CD14-positive monocyte (primary cell): ENCODE data around the gene CIZ1. TPM values are rescaled to one million over a fixed set of nuclear protein-coding genes. Genes with fewer than 3 reads are reported as not detected.

Experiments used
- DNase-seq, 3 donors: peaks; one replicate each; pipeline ENCODE4 v3.0.0-alpha.2; 2011 to 2022
- H2AFZ ChIP-seq: 2 replicates; pipeline ENCODE4 v1.6.0; 2012; ENCODE audit warnings: mild to moderate bottlenecking, low read depth, low read length, inconsistent platforms; ENCODE audit not compliant: insufficient read depth, poor library complexity, severe bottlenecking
- H3K27ac ChIP-seq, 2 donors: 1 replicate in 1 of 2; 2 replicates in 1 of 2; pipeline ENCODE4 v1.5.1; 2012 to 2013; ENCODE audit warnings: low read length in 2 of 2, control low read depth in 1 of 2, inconsistent platforms in 1 of 2, low read depth in 1 of 2, mild to moderate bottlenecking in 1 of 2
- H3K27me3 ChIP-seq, 2 donors: one replicate each; pipeline versions ENCODE4 v1.6.0 to v1.6.1; 2011 to 2013; ENCODE audit warnings: low read length in 2 of 2; ENCODE audit not compliant: control insufficient read depth in 2 of 2, insufficient read depth in 2 of 2
- H3K36me3 ChIP-seq, 2 donors: replicated peaks in 1 of 2; 1 replicate in 1 of 2; 2 replicates in 1 of 2; pipeline versions ENCODE4 v1.5.1 to v1.6.1; 2012 to 2013; ENCODE audit warnings: low read length in 2 of 2, control low read depth in 1 of 2, inconsistent platforms in 1 of 2, mild to moderate bottlenecking in 1 of 2; ENCODE audit not compliant: insufficient read depth in 2 of 2, control insufficient read depth in 1 of 2
- H3K4me1 ChIP-seq, 2 donors: 1 replicate in 1 of 2; 2 replicates in 1 of 2; pipeline versions ENCODE4 v1.5.1 to v1.6.1; 2012 to 2013; ENCODE audit warnings: low read length in 2 of 2, control low read depth in 1 of 2, inconsistent platforms in 1 of 2, mild to moderate bottlenecking in 1 of 2, moderate library complexity in 1 of 2; ENCODE audit not compliant: insufficient read depth in 2 of 2, control insufficient read depth in 1 of 2
- H3K4me2 ChIP-seq: replicated peaks from 2 replicates; pipeline ENCODE3; 2012; ENCODE audit warnings: low read length, moderate library complexity, mild to moderate bottlenecking; ENCODE audit not compliant: poor library complexity, severe bottlenecking; ENCODE audit errors: extremely low read depth
- H3K4me3 ChIP-seq, 3 experiments: fragments of 200-600 bp in 1 of 3; sonication (generic) in 1 of 3; replicated peaks in 1 of 3; 1 replicate in 2 of 3; 2 replicates in 1 of 3; pipeline ENCODE4 v1.5.1; 2011 to 2013; ENCODE audit warnings: low read length in 3 of 3, mild to moderate bottlenecking in 3 of 3, control low read depth in 2 of 3, low read depth in 2 of 3, inconsistent platforms in 1 of 3, moderate library complexity in 1 of 3
- H3K79me2 ChIP-seq: 2 replicates; pipeline ENCODE4 v1.6.0; 2012; ENCODE audit warnings: mild to moderate bottlenecking, control low read depth, inconsistent platforms, low read length, moderate library complexity; ENCODE audit not compliant: insufficient read depth
- H3K9ac ChIP-seq: 2 replicates; pipeline ENCODE4 v1.6.0; 2017; ENCODE audit warnings: low read length, mild to moderate bottlenecking; ENCODE audit not compliant: insufficient read depth, poor library complexity, severe bottlenecking
- H3K9me3 ChIP-seq, 2 donors: replicated peaks in 1 of 2; 1 replicate in 1 of 2; 2 replicates in 1 of 2; pipeline versions ENCODE4 v1.5.1 to v1.6.1; 2012 to 2013; ENCODE audit warnings: low read length in 2 of 2, control low read depth in 1 of 2; ENCODE audit not compliant: control insufficient read depth in 1 of 2, insufficient read depth in 1 of 2
- H4K20me1 ChIP-seq: 2 replicates; pipeline ENCODE4 v1.6.0; 2012; ENCODE audit warnings: mild to moderate bottlenecking, low read length, control low read depth, moderate library complexity; ENCODE audit not compliant: insufficient read depth
- H3K27ac Mint-ChIP-seq, 7 donors: one replicate each; pipeline ENCODE4 v1.8.0; 2020; ENCODE audit warnings: mild to moderate bottlenecking in 7 of 7, mixed read lengths in 7 of 7, moderate library complexity in 6 of 7, inconsistent platforms in 2 of 7
- H3K27me3 Mint-ChIP-seq, 3 donors: one replicate each; pipeline ENCODE4 v1.8.0; 2021 to 2022; ENCODE audit warnings: low read depth in 3 of 3, mild to moderate bottlenecking in 3 of 3, mixed read lengths in 3 of 3, moderate library complexity in 3 of 3, inconsistent platforms in 1 of 3
- H3K36me3 Mint-ChIP-seq, 2 donors: one replicate each; pipeline ENCODE4 v1.8.0; 2020; ENCODE audit warnings: mixed read lengths in 2 of 2, inconsistent platforms in 1 of 2, mild to moderate bottlenecking in 1 of 2
- H3K4me1 Mint-ChIP-seq: one replicate; pipeline ENCODE4 v1.8.0; 2020; ENCODE audit warnings: mild to moderate bottlenecking, mixed read lengths
- H3K4me3 Mint-ChIP-seq, 2 donors: one replicate each; pipeline ENCODE4 v1.8.0; 2020; ENCODE audit warnings: mild to moderate bottlenecking in 2 of 2, mixed read lengths in 2 of 2, moderate library complexity in 1 of 2
- H3K9me3 Mint-ChIP-seq, 7 donors: one replicate each; pipeline ENCODE4 v1.8.0; 2020 to 2022; ENCODE audit warnings: mixed read lengths in 7 of 7, mild to moderate bottlenecking in 6 of 7, moderate library complexity in 6 of 7, inconsistent platforms in 2 of 7
- WGBS: methylation state at CpG from one replicate; pipeline ENCODE4 v1.1.5; 2013; ENCODE audit warnings: missing lambda C conversion rate; ENCODE audit not compliant: insufficient coverage; 5-methylcytosine and 5-hydroxymethylcytosine counted together
- intact Hi-C, 2 donors: fragments of 100-400 bp; cut with micrococcal nuclease; formaldehyde crosslinking; loops; one replicate each; pipeline versions ENCODE4 v1.15.0 to v1.15.1; 2023
- polyA plus RNA-seq, 3 donors: library from polyadenylated mRNA; depleted of rRNA in 1 of 3; unstranded in 2 of 3; stranded (reverse) in 1 of 3; fragments of 300-500 nt in 2 of 3; fragments of >200 nt in 1 of 3; fragmentation: Illumina TruSeq in 2 of 3; gene quantifications; 1 replicate in 2 of 3; 2 replicates in 1 of 3; pipeline ENCODE4 v1.2.3, GENCODE V29; 2012 to 2021
- TF ChIP-seq, protein P1 (sequence below): fragments of 200-600 bp; IDR thresholded peaks from one replicate; pipeline ENCODE4 v1.8.0; 2022; ENCODE audit warnings: antibody characterized with exemption, mild to moderate bottlenecking

The CIZ1 gene
- polyA plus RNA-seq, 3 donors, result 3.4 to 53.7 (median 5.9) TPM

DNA sequence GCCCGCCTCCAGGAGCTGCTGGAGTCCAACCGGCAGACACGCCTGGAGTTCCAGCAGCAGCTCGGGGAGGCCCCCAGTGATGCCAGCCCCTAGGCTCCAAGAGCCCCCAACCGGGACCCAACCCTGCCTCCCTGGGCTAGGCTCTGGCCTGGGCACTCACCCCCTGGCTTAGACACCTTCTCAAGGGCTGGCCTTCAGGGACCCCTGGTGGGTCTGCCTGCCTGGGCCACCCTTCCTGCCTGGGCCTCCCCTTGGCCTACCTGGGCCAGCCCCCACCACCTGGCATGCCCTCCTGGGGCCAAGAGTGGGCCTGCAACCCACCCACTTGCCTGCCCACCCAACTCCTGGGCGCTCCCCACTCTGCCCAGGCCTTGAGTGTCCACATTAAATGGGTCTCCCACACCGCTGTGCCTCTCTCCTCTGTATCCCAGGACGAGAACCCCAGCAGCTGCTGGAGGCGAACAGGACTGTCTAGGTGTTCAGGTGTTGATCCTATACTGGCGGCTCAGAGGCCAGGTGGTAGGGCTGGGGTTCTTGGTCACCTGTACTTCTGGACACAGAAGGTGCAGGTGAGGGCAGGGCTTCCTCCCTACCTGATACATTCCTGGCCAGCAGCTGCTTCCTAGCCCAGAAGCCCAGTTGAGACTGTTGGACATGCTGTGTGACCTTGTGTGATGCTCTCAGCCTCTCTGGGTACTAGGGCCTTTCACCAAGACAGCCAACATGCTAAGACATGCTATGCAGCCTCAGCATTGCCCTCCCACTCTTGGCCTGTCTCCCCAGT, 27.7 kb downstream of the CIZ1 start:
- H3K79me2 ChIP-seq, result peaks cover 8% of the 10 kb centered on the region
- no peak overlapping the region for H3K4me2 ChIP-seq
- 96% methylated on average over 8 of the region's 10 CpGs for WGBS
- H3K9ac ChIP-seq, result no peak overlapping the region
- intact Hi-C loops, result no loop called here
- TF ChIP-seq, protein P1, sequence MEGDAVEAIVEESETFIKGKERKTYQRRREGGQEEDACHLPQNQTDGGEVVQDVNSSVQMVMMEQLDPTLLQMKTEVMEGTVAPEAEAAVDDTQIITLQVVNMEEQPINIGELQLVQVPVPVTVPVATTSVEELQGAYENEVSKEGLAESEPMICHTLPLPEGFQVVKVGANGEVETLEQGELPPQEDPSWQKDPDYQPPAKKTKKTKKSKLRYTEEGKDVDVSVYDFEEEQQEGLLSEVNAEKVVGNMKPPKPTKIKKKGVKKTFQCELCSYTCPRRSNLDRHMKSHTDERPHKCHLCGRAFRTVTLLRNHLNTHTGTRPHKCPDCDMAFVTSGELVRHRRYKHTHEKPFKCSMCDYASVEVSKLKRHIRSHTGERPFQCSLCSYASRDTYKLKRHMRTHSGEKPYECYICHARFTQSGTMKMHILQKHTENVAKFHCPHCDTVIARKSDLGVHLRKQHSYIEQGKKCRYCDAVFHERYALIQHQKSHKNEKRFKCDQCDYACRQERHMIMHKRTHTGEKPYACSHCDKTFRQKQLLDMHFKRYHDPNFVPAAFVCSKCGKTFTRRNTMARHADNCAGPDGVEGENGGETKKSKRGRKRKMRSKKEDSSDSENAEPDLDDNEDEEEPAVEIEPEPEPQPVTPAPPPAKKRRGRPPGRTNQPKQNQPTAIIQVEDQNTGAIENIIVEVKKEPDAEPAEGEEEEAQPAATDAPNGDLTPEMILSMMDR, result no peak
- no peak for DNase-seq
- Mint-ChIP-seq H3K27me3 (peaks cover 0 to 5% (median 0%) of the 10 kb centered on the region in 3 donors), H3K36me3 (peaks cover 42 to 59% of the 10 kb centered on the region in 2 donors), H3K27ac (peak overlapping the region in 3 of 7 donors; percentile 57 to 60 (median 60)), H3K4me3 (no peak overlapping the region), H3K4me1 (peaks cover 15% of the 10 kb centered on the region), H3K9me3 (no peaks in the 10 kb centered on the region)
- no peak overlapping the region for H3K4me3 ChIP-seq
- no peak overlapping the region for H3K27ac ChIP-seq
- H4K20me1 ChIP-seq, result no peaks in the 10 kb centered on the region
- peaks cover 16 to 20% of the 10 kb centered on the region in 2 donors for H3K4me1 ChIP-seq
- H3K27me3 ChIP-seq, result no peaks in the 10 kb centered on the region
- H2AFZ ChIP-seq, result no peak overlapping the region
- H3K9me3 ChIP-seq, result no peaks in the 10 kb centered on the region
- peaks cover 44 to 54% of the 10 kb centered on the region in 2 donors for H3K36me3 ChIP-seq

DNA sequence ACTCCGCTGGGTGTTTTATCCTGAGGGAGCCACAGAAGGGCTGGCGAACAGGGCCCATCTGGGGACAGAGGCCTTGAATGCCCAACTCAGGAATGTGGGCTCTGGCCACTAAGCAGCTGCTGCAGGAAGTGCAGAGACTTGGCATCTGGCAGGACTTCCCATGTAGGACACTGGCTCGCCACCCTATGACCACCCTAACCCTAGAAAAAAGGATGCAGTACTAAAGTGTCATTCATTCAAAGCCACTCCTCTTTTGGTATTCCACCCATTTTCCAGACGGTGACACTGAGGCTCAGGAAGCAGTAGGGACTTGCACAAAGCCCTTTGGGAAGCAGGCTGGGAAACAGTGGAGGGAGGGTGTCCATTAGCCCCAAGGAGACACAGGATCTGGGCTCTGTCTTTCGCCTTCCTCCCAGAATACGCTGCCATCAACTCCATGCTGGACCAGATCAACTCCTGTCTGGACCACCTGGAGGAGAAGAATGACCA, 28.3 kb downstream of the CIZ1 start:
- no peak overlapping the region for H2AFZ ChIP-seq
- no peak for DNase-seq
- Mint-ChIP-seq H3K27ac (no peak overlapping the region), H3K9me3 (no peaks in the 10 kb centered on the region), H3K4me3 (no peak overlapping the region), H3K36me3 (peaks cover 39 to 53% of the 10 kb centered on the region in 2 donors), H3K4me1 (peaks cover 15% of the 10 kb centered on the region), H3K27me3 (peaks cover 0 to 5% (median 0%) of the 10 kb centered on the region in 3 donors)
- H3K9ac ChIP-seq, result no peak overlapping the region
- TF ChIP-seq, protein P1, result no peak
- intact Hi-C loops, result no loop called here
- 92% methylated on average over 4 of the region's 6 CpGs for WGBS
- no peaks in the 10 kb centered on the region for H4K20me1 ChIP-seq
- no peak overlapping the region for H3K27ac ChIP-seq
- H3K79me2 ChIP-seq, result peaks cover 8% of the 10 kb centered on the region
- no peak overlapping the region for H3K4me2 ChIP-seq
- H3K4me1 ChIP-seq, result peaks cover 16 to 20% of the 10 kb centered on the region in 2 donors
- H3K4me3 ChIP-seq, result no peak overlapping the region
- H3K9me3 ChIP-seq, result no peaks in the 10 kb centered on the region
- H3K27me3 ChIP-seq, result no peaks in the 10 kb centered on the region
- H3K36me3 ChIP-seq, result peaks cover 40 to 47% of the 10 kb centered on the region in 2 donors
